ENCODE results near the gene PSAT1. TPM values are rescaled to one million over a fixed set of nuclear protein-coding genes. Genes with fewer than 3 reads are reported as not detected.

Gene PSAT1
- polyA plus RNA-seq, 1 donor from 2014 or later = 18.0 TPM

GRCh38 chr9:78249542-78249941 is 47.4 kb upstream of the PSAT1 start:
- no peaks in the 10 kb centered on the region for H4K20me1 ChIP-seq (ENCODE audit: insufficient read depth)
- no peaks in the 10 kb centered on the region for H3K79me2 ChIP-seq (replicated peaks; ENCODE audit: insufficient read depth, low read length)
- peaks cover 14% of the 10 kb centered on the region for H3K36me3 ChIP-seq (ENCODE audit: insufficient read depth, low read length)
- TF ChIP-seq RAD21 (conservative IDR thresholded peaks at IDR 0.05) (no peak), CTCF (IDR thresholded peaks at IDR 0.05; ENCODE audit: poor library complexity, severe bottlenecking) (no peak), POLR2AphosphoS5 (IDR thresholded peaks at IDR 0.05) (no peak)
- no peaks in the 10 kb centered on the region for H3K9me3 ChIP-seq (ENCODE audit: low read length)
- H3K27ac ChIP-seq (ENCODE audit: low read length) = no peak overlapping the region
- H3F3A ChIP-seq (ENCODE audit: insufficient read depth, low read length, poor library complexity, severe bottlenecking) = no peaks in the 10 kb centered on the region
- no peaks in the 10 kb centered on the region for H3K9me2 ChIP-seq (ENCODE audit: insufficient read depth, low read length)
- H3K9ac ChIP-seq (ENCODE audit: low read length) = no peak overlapping the region
- no peak overlapping the region for H3K4me2 ChIP-seq (ENCODE audit: low read length)
- H3K4me3 ChIP-seq (ENCODE audit: low read length) = no peak overlapping the region
- no peaks in the 10 kb centered on the region for H3K27me3 ChIP-seq (ENCODE audit: insufficient read depth, low read depth, low read length)
- no peak overlapping the region for H2AFZ ChIP-seq (ENCODE audit: low read depth, low read length)

- H3K36me3 ChIP-seq (ENCODE audit: insufficient read depth, low read length) = peaks cover 23% of the 10 kb centered on the region
- H3K9me3 ChIP-seq (ENCODE audit: low read length) = no peaks in the 10 kb centered on the region
- no peak overlapping the region for H3K27ac ChIP-seq (ENCODE audit: low read length)
- no peaks in the 10 kb centered on the region for H3K9me2 ChIP-seq (ENCODE audit: insufficient read depth, low read length)
- H2AFZ ChIP-seq (ENCODE audit: low read depth, low read length) = no peak overlapping the region
- no peak overlapping the region for H3K4me2 ChIP-seq (ENCODE audit: low read length)
- no peak overlapping the region for H3K9ac ChIP-seq (ENCODE audit: low read length)
- H3K4me3 ChIP-seq (ENCODE audit: low read length) = no peak overlapping the region
- no peaks in the 10 kb centered on the region for H3K27me3 ChIP-seq (ENCODE audit: insufficient read depth, low read depth, low read length)
- H3F3A ChIP-seq (ENCODE audit: insufficient read depth, low read length, poor library complexity, severe bottlenecking) = no peaks in the 10 kb centered on the region
- no peaks in the 10 kb centered on the region for H4K20me1 ChIP-seq (ENCODE audit: insufficient read depth)
- TF ChIP-seq TAF1 (IDR thresholded peaks at IDR 0.05; ENCODE audit: low read depth) (no peak), REST (IDR thresholded peaks at IDR 0.05; ENCODE audit: borderline replicate concordance) (no peak), CTCF (IDR thresholded peaks at IDR 0.05; ENCODE audit: poor library complexity, severe bottlenecking) (no peak), RAD21 (conservative IDR thresholded peaks at IDR 0.05) (no peak), MXI1 (conservative IDR thresholded peaks at IDR 0.05; ENCODE audit: poor library complexity, severe bottlenecking) (no peak), SMC3 (conservative IDR thresholded peaks at IDR 0.05; ENCODE audit: poor library complexity) (no peak), POLR2AphosphoS5 (IDR thresholded peaks at IDR 0.05) (no peak), EZH2 (IDR thresholded peaks at IDR 0.05; ENCODE audit: borderline replicate concordance, insufficient read depth, low read length, poor library complexity, severe bottlenecking) (no peak)
- H3K79me2 ChIP-seq (replicated peaks; ENCODE audit: insufficient read depth, low read length) = no peaks in the 10 kb centered on the region
Measured at GRCh38 chr9:78252616-78253015, 44.3 kb upstream of the PSAT1 start.
